HG02973 (cell line): ENCODE measurements around the gene HCN2.
"Not testable (repeated sequence)": the region's sequence is repeated elsewhere in the genome, so short reads cannot be mapped to it uniquely, and the experiment has no call there.

Experiments
- ATAC-seq: cut with Tn5 transposase; IDR thresholded peaks from one replicate; pipeline ENCODE4 v1.9.1; 2021; ENCODE audit warnings: moderate library complexity; ENCODE audit not compliant: unreplicated experiment

The HCN2 gene

DNA sequence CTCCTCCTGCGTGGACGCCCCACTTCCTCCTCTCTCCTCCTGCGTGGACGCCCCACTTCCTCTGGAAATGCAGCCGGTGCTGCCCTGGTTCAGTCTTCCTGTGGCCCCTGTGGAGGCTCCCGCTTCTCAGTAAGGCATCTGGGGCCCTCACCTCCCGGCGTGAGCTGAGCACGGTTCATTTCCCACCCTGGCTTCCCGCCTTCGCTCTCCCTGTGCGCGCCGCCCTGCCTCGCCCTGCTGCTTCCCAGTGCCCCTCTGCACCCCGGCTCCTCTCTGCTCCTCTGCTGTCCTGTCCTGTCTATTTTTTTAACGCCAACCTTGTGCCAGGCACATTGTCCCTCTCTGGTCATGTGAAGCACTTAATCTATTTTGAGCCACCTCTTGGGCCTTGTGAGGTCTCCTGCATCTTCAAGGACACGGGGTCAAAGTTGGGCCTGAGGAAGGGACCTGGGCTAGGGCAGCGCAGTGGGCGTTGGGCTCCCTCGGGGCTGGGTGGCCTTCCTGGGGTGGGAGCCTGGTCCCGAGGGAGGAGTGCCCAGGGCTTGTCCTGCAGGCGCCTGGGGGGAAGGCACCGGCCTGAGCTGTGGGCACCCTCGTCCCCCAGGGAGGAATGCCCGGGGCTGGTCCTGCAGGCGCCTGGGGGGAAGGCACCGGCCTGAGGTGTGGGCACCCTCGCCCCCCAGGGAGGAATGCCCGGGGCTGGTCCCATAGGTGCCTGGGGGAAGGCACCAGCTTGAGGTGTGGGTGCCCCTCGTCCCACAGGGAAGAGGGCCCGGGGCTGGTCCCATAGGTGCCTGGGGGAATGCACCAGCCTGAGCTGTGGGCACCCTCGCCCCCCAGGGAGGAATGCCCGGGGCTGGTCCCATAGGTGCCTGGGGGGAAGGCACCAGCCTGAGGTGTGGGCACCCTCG, 13.0 kb downstream of the HCN2 start:
- ATAC-seq: no peak

DNA sequence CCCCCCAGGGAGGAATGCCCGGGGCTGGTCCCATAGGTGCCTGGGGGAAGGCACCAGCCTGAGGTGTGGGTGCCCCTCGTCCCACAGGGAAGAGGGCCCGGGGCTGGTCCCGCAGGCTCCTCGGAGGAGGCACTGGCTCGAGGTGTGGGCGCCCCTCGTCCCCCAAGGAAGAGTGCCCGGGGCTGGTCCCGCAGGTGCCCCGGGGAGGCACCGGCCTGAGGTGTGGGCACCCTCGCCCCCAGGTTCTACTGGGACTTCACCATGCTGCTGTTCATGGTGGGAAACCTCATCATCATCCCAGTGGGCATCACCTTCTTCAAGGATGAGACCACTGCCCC, 13.6 kb downstream of the HCN2 start:
- not testable (repeated sequence) for ATAC-seq

DNA sequence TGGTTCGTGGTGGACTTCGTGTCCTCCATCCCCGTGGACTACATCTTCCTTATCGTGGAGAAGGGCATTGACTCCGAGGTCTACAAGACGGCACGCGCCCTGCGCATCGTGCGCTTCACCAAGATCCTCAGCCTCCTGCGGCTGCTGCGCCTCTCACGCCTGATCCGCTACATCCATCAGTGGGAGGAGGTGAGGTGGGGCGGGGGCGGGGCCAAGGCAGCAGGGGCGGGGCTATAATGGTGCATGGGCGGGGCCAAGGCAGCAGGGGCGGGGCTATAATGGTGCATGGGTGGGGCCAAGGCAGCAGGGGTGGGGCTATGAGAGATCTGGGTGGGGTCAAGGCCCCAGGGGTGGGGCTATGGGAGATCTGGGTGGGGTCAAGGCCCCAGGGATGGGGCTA, 14.1 kb downstream of the HCN2 start:
- not testable (repeated sequence) for ATAC-seq

DNA sequence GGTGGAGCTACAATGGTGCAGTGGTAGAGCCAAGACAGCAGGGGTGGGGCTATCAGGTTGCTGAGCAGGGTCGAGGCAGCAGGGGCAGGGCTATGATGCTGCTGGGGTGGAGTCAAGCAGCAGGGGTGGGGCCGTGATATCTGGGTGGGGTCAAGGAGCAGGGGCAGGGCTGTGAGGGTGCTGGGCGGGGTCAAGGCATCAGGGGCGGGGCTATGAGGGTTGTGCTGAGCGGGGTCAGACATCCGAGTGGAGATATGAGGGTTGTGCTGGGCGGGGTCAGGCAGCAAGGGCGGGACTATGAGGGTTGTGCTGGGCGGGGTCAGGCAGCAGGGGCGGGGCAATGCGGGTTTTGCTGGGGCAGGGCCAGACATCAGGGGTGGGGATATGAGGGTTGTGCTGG, 14.7 kb downstream of the HCN2 start:
- ATAC-seq: no peak

DNA sequence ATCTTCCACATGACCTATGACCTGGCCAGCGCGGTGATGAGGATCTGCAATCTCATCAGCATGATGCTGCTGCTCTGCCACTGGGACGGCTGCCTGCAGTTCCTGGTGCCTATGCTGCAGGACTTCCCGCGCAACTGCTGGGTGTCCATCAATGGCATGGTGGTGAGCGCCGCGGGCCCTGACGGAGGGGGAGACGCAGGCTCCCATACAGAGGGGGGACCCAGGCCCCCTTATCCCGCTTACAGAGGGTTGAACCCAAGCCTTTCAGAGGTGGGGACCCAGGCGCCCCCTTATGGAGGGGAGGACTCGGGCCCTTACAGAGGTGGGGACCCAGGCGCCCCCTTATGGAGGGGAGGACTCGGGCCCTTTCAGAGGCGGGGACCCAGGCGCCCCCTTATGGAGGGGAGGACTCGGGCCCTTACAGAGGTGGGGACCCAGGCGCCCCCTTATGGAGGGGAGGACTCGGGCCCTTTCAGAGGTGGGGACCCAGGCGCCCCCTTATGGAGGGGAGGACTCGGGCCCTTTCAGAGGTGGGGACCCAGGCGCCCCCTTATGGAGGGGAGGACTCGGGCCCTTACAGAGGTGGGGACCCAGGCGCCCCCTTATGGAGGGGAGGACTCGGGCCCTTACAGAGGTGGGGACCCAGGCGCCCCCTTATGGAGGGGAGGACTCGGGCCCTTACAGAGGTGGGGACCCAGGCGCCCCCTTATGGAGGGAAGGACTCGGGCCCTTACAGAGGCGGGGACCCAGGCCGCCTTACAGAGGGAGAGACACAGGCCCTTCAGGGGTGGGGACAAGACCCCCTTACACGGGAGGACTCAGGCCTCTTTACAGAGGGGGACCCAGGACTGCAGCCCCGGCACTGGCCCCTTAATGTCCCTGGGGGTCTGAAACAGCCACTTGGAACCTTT, 15.6 kb downstream of the HCN2 start:
- not testable (repeated sequence) for ATAC-seq

DNA sequence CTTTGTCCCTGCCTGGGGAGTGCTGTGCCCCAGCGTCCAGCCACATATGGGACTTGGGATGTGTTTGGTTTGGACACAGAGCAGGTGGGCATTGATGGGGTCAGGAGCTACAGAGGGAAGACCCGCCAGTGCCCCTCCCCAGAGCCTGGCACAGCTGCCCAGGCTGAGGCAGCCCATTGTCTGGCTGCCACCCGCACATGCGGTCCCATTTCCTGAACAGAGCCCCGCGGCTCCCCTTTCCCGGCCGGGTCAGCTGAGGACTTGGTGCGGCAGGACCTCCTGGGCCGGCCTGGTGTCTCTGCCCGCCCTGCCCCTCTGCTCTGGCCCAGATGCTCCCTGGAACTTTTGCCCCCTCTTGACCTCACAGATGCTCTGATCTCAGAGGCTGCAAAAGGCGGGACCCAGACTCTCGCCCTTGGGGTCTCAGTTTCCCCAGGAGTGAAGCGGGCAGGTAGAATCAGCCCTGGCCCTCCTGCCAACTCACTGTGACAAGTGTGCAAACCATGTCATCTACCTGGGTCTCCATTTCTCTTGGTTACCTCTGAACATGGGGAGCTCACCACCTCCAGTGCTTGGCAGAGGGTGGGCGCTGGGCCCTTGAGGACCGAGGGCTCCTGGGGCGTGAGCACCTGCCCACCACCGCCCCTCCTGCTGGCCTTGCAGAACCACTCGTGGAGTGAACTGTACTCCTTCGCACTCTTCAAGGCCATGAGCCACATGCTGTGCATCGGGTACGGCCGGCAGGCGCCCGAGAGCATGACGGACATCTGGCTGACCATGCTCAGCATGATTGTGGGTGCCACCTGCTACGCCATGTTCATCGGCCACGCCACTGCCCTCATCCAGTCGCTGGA, 17.8 kb downstream of the HCN2 start:
- no peak for ATAC-seq

DNA sequence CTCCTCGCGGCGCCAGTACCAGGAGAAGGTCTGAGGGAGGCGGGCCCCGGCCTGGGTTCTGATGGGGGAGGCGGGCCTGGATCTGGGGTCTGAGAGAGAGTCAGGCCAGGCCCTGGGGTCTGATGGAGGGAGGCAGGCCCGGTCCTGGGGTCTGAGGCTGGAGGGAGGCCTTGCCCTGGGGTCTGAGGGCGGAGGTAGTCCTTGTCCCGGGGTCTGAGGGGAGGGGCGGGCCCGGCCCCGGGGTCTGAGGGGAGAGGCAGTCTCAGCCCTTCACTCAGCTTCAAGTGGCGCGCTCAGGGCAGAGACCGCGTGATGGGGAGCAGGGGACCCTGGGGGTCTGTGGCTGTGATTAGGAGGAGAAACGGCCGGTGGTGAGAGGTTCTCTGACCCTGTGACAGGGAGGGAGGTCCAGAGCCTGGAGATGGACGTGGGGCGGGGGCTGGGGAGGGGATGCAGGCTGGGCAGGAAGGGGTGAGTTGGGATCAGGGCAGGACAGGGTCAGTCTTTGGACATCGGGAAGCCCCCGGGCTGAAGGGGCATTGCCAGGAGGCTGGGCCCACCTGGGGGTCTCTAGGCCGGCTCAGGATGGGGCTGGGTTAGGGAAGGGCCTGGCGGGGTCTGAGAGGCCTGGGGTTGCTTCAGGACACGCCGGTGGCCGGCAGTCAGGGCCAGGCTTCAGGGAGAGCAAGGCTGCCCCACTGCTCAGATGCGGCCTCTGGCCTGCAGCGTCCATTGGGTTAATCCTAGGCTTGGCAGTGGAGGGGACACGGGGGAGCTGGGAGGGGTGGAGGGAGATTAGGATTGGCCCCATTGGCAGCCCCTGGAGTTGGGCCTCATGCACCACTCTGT, 18.7 kb downstream of the HCN2 start:
- ATAC-seq: no peak

DNA sequence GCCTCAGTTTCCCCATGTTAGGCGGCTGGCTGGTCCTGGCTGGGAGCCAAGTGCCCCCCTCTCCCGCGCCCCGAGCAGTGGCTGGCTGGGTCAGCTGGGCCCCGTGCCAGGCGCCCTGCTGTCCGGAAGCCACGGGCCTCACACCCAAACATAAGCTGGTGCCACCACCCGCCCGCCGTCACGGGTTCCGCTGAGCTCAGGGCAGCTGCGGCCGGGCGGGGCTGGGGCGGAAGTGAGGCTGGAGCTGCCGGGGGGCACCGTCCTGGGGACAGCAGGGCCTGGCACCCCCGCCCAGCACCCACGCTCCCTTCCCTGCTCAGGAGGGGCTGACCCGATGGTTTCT, 19.3 kb downstream of the HCN2 start:
- no peak for ATAC-seq

DNA sequence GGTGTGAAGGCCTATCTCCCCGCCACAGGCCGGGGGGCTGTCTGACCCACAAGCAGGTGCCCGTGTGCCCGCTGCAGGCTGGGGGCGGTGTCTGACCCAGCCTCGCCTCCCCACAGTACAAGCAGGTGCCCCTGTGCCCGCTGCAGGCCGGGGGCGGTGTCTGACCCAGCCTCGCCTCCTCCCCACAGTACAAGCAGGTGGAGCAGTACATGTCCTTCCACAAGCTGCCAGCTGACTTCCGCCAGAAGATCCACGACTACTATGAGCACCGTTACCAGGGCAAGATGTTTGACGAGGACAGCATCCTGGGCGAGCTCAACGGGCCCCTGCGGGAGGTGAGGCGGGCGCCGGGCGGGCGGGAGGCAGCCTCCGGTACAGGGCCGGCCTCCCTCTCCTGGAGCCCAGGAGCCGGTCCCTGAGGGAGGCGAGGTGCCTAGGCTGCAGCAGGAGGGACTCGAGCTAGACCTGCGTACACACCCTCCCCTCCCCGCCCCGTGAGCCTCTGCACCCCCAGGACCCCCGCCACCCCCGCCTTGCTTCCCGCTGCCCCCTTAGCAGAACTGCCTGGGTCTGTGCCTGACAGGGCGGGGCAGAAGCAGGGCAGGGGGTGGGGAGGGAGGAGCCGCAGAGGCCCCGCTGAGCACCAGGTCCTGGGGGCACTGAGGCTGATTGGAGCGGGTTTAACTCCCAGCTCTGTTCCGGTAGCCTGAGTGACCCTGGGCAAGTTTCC, 20.6 kb downstream of the HCN2 start:
- ATAC-seq: no peak

DNA sequence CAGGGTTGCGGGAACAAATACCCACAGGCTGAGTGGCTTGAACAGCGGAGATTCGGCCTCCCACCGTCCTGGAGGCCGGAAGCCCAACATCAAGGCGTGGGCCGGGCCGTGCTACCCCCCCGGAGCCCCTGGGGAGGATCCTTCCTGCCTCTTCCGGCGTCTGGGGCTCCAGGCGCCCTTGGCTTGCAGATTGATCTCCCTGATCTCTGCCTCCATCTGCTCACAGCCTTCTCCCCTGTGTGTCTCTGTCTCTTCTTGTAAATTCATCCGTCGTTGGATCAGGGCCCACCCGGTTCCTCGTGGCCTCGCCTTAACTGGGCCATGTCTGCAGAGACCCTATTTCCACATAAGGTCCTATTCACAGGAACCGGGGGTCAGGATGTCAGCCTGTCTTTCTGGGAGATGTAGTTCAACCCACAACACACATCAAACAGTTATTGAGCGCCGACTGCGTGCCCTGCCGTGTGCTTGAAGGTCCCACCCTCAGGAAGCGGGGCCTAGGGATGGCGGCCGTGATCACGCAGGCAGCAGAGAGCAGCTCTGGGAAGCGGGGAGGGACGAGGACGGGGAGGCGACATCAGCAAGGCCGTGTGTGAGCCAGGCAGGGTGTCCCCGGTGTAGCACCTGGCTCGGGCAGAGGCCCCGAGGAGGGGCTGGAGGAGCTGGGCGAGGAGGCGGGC, 21.3 kb downstream of the HCN2 start:
- ATAC-seq: no peak

DNA sequence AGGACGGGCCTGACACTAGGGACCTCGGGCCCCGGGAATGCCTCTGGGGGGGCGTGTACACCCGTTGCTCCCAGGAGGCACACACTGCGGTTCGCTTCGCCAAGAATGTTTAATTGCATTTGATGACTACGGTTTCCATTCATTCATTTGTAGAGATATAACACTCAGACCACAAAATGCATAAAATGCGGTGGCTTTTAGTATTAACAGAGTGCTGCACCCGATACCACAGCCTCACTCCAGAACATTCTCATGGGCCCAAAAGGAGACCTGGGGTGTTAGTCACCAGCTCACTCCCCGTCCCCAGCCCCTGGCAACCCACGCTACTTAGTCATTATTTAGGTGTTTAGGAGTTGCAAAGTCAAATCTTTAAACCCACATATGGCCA, 21.8 kb downstream of the HCN2 start:
- ATAC-seq: no peak

DNA sequence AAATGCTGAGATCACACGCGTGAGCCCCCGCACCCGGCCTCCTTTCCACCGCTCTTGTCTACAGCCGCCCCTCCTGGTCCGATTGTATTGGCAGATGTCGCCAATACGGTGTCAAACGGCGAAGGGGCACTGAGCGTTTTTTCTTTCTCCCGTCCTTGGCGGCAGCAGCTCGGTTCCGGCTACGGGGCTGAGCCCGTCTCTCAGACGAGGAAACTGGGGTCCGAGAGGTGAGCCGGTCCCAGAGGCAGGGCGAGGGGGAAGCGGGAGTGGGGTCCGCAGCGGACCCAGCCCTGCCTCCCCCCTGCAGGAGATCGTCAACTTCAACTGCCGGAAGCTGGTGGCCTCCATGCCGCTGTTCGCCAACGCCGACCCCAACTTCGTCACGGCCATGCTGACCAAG, 23.3 kb downstream of the HCN2 start:
- no peak for ATAC-seq

DNA sequence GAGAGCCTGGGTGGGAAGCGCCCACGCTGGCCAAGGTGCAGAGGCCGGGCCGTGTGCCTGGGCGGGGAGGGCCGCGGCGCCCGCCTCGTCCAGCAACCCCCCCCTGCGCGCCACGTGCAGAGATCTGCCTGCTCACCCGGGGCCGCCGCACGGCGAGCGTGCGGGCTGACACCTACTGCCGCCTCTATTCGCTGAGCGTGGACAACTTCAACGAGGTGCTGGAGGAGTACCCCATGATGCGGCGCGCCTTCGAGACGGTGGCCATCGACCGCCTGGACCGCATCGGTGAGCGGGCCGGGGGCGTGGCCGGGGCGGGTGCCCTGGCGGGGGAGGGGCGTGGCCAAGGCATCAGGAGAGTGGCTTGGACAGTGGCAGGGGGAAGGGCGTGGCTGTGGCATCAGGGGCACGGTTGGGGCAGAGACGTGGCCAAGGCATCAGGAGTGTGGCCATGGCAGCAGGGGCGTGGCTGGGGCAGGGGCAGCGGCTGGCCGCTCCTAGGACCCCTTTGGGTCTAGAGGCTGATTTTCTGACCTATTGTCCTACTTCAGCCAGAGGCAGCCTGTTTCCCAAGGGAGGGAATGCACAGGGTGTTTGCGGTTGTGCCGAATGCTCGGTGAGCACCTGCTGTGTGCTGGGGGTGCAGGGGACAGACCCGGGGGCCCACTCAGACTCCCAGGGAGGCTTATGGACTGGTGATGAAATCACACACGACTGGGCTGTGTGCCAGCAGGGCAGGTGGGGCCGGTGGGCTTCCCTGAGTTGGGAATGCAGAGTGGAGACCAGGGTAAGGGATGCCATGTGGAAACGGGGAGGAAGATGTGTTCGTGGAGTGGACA, 24.3 kb downstream of the HCN2 start:
- no peak for ATAC-seq

DNA sequence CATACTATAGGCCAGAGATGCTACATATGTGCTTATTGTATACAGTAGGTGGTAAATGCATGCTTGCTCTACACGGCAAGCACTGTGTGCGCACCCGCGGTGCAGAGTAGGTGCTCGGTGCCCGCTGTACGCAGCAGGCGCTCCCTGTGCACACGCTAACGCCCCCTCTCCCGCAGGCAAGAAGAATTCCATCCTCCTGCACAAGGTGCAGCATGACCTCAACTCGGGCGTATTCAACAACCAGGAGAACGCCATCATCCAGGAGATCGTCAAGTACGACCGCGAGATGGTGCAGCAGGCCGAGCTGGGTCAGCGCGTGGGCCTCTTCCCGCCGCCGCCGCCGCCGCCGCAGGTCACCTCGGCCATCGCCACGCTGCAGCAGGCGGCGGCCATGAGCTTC, 25.9 kb downstream of the HCN2 start:
- no peak for ATAC-seq

DNA sequence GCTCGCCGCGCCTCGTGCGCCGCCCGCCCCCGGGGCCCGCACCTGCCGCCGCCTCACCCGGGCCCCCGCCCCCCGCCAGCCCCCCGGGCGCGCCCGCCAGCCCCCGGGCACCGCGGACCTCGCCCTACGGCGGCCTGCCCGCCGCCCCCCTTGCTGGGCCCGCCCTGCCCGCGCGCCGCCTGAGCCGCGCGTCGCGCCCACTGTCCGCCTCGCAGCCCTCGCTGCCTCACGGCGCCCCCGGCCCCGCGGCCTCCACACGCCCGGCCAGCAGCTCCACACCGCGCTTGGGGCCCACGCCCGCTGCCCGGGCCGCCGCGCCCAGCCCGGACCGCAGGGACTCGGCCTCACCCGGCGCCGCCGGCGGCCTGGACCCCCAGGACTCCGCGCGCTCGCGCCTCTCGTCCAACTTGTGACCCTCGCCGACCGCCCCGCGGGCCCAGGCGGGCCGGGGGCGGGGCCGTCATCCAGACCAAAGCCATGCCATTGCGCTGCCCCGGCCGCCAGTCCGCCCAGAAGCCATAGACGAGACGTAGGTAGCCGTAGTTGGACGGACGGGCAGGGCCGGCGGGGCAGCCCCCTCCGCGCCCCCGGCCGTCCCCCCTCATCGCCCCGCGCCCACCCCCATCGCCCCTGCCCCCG, 26.5 kb downstream of the HCN2 start:
- ATAC-seq: no peak

DNA sequence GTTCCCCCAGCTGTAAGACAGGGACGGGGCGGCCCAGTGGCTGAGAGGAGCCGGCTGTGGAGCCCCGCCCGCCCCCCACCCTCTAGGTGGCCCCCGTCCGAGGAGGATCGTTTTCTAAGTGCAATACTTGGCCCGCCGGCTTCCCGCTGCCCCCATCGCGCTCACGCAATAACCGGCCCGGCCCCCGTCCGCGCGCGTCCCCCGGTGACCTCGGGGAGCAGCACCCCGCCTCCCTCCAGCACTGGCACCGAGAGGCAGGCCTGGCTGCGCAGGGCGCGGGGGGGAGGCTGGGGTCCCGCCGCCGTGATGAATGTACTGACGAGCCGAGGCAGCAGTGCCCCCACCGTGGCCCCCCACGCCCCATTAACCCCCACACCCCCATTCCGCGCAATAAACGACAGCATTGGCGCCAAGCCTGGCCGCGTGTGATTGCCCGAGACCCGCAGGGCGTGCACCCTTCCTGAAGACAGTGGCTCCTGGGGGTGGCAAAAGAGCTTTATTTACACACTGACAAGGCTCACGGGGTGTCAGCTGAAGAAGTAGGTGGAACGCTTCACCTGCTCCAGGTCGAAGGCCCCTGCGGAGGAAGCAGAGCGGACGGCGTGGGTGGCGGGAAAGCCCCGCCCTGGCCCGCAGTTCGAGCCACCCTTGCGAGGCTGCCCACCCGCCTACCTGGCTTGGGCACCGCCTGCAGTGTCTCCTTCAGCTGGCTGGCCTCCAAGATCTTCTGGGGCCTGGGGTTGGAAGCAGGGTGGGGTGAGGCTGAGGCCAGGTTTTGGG, 27.3 kb downstream of the HCN2 start:
- ATAC-seq: no peak
